ENCODE measurements around the gene IKZF1.

The IKZF1 gene

GRCh38 chr7:50393547-50394252, 89.2 kb downstream of the IKZF1 start:
- no peak for DNase-seq
- Histone ChIP-seq H3K14ac (ENCODE audit: low read length) (no peak overlapping the region), H2AFZ (ENCODE audit: insufficient read depth, low read length, poor library complexity) (no peak overlapping the region), H2AK5ac (ENCODE audit: low read length) (no peak overlapping the region), H3K18ac (ENCODE audit: low read length) (no peak overlapping the region), H2BK120ac (ENCODE audit: insufficient read depth, low read length, poor library complexity) (no peak overlapping the region), H3K23ac (ENCODE audit: low read length) (no peak overlapping the region), H3K27ac (ENCODE audit: low read depth, low read length) (no peak overlapping the region), H4K8ac (ENCODE audit: low read depth, low read length) (no peak overlapping the region), H3K9me3 (ENCODE audit: insufficient read depth, low read depth, low read length) (no peaks in the 10 kb centered on the region), H3K4ac (ENCODE audit: low read depth, low read length) (no peak overlapping the region), H2BK12ac (ENCODE audit: low read length) (no peak overlapping the region), H3K79me1 (ENCODE audit: low read length) (no peaks in the 10 kb centered on the region), H3K36me3 (ENCODE audit: control insufficient read depth in 1 of 2, insufficient read depth in 2 of 2, low read length in 2 of 2) (no peaks in the 10 kb centered on the region), H4K12ac (ENCODE audit: low read depth, low read length) (no peak overlapping the region), H4K91ac (ENCODE audit: low read depth, low read length) (no peak overlapping the region), H3K4me3 (ENCODE audit: low read depth, low read length) (no peak overlapping the region), H3K79me2 (ENCODE audit: control insufficient read depth, insufficient read depth, low read length, poor library complexity) (no peaks in the 10 kb centered on the region), H3K4me2 (ENCODE audit: low read length) (no peak overlapping the region), H3K4me1 (ENCODE audit: control insufficient read depth in 1 of 2, insufficient read depth in 2 of 2, low read length in 2 of 2) (no peaks in the 10 kb centered on the region), H3K27me3 (ENCODE audit: insufficient read depth, low read length) (no peaks in the 10 kb centered on the region), H2BK5ac (ENCODE audit: low read depth, low read length, poor library complexity) (no peak overlapping the region), H3K9ac (ENCODE audit: low read length) (no peak overlapping the region)
- no CpG with 5 or more reads among the region's 9 CpGs for WGBS (ENCODE audit: extremely low coverage, insufficient coverage, insufficient read length)

- Histone ChIP-seq H3K9me3 (ENCODE audit: insufficient read depth, low read depth, low read length) (no peaks in the 10 kb centered on the region), H2AFZ (ENCODE audit: insufficient read depth, low read length, poor library complexity) (no peak overlapping the region), H3K27me3 (ENCODE audit: insufficient read depth, low read length) (no peaks in the 10 kb centered on the region), H3K27ac (ENCODE audit: low read depth, low read length) (no peak overlapping the region), H3K4ac (ENCODE audit: low read depth, low read length) (no peak overlapping the region), H2BK12ac (ENCODE audit: low read length) (no peak overlapping the region), H4K91ac (ENCODE audit: low read depth, low read length) (no peak overlapping the region), H3K9ac (ENCODE audit: low read length) (no peak overlapping the region), H3K4me1 (ENCODE audit: control insufficient read depth in 1 of 2, insufficient read depth in 2 of 2, low read length in 2 of 2) (no peaks in the 10 kb centered on the region), H3K14ac (ENCODE audit: low read length) (no peak overlapping the region), H2BK120ac (ENCODE audit: insufficient read depth, low read length, poor library complexity) (no peak overlapping the region), H3K4me2 (ENCODE audit: low read length) (no peak overlapping the region), H3K79me1 (ENCODE audit: low read length) (no peaks in the 10 kb centered on the region), H4K12ac (ENCODE audit: low read depth, low read length) (no peak overlapping the region), H3K23ac (ENCODE audit: low read length) (no peak overlapping the region), H2BK5ac (ENCODE audit: low read depth, low read length, poor library complexity) (no peak overlapping the region), H2AK5ac (ENCODE audit: low read length) (no peak overlapping the region), H3K36me3 (ENCODE audit: control insufficient read depth in 1 of 2, insufficient read depth in 2 of 2, low read length in 2 of 2) (no peaks in the 10 kb centered on the region), H3K79me2 (ENCODE audit: control insufficient read depth, insufficient read depth, low read length, poor library complexity) (no peaks in the 10 kb centered on the region), H4K8ac (ENCODE audit: low read depth, low read length) (no peak overlapping the region), H3K18ac (ENCODE audit: low read length) (no peak overlapping the region), H3K4me3 (ENCODE audit: low read depth, low read length) (no peak overlapping the region)
- WGBS (ENCODE audit: extremely low coverage, insufficient coverage, insufficient read length): no CpG with 5 or more reads among the region's 1 CpG
- DNase-seq: no peak
Measured at GRCh38 chr7:50394315-50394714, 89.8 kb downstream of the IKZF1 start.

- no peak overlapping the region for H2BK5ac ChIP-seq (ENCODE audit: low read depth, low read length, poor library complexity)
- no peak overlapping the region for H3K4ac ChIP-seq (ENCODE audit: low read depth, low read length)
- H3K4me3 ChIP-seq (ENCODE audit: low read depth, low read length): no peak overlapping the region
- no peak overlapping the region for H2AK5ac ChIP-seq (ENCODE audit: low read length)
- no CpG with 5 or more reads among the region's 2 CpGs for WGBS (ENCODE audit: extremely low coverage, insufficient coverage, insufficient read length)
- H3K14ac ChIP-seq (ENCODE audit: low read length): no peak overlapping the region
- no peak overlapping the region for H2BK120ac ChIP-seq (ENCODE audit: insufficient read depth, low read length, poor library complexity)
- no peak overlapping the region for H3K4me2 ChIP-seq (ENCODE audit: low read length)
- no peak overlapping the region for H4K91ac ChIP-seq (ENCODE audit: low read depth, low read length)
- no peak overlapping the region for H4K8ac ChIP-seq (ENCODE audit: low read depth, low read length)
- no peak overlapping the region for H2AFZ ChIP-seq (ENCODE audit: insufficient read depth, low read length, poor library complexity)
- H3K27ac ChIP-seq (ENCODE audit: low read depth, low read length): no peak overlapping the region
- no peak overlapping the region for H3K9ac ChIP-seq (ENCODE audit: low read length)
- no peaks in the 10 kb centered on the region for H3K9me3 ChIP-seq (ENCODE audit: insufficient read depth, low read depth, low read length)
- no peaks in the 10 kb centered on the region for H3K4me1 ChIP-seq (ENCODE audit: control insufficient read depth in 1 of 2, insufficient read depth in 2 of 2, low read length in 2 of 2)
- DNase-seq: no peak
- H4K12ac ChIP-seq (ENCODE audit: low read depth, low read length): no peak overlapping the region
- no peaks in the 10 kb centered on the region for H3K27me3 ChIP-seq (ENCODE audit: insufficient read depth, low read length)
- no peaks in the 10 kb centered on the region for H3K79me1 ChIP-seq (ENCODE audit: low read length)
- H3K18ac ChIP-seq (ENCODE audit: low read length): no peak overlapping the region
- H2BK12ac ChIP-seq (ENCODE audit: low read length): no peak overlapping the region
- no peaks in the 10 kb centered on the region for H3K79me2 ChIP-seq (ENCODE audit: control insufficient read depth, insufficient read depth, low read length, poor library complexity)
- no peaks in the 10 kb centered on the region for H3K36me3 ChIP-seq (ENCODE audit: control insufficient read depth in 1 of 2, insufficient read depth in 2 of 2, low read length in 2 of 2)
- no peak overlapping the region for H3K23ac ChIP-seq (ENCODE audit: low read length)
Measured at GRCh38 chr7:50396856-50397255, 92.3 kb downstream of the IKZF1 start.

GRCh38 chr7:50397320-50397970, 92.9 kb downstream of the IKZF1 start:
- WGBS (ENCODE audit: extremely low coverage, insufficient coverage, insufficient read length): no CpG with 5 or more reads among the region's 2 CpGs
- Histone ChIP-seq H4K91ac (ENCODE audit: low read depth, low read length) (no peak overlapping the region), H3K9me3 (ENCODE audit: insufficient read depth, low read depth, low read length) (no peaks in the 10 kb centered on the region), H3K36me3 (ENCODE audit: control insufficient read depth in 1 of 2, insufficient read depth in 2 of 2, low read length in 2 of 2) (no peaks in the 10 kb centered on the region), H3K23ac (ENCODE audit: low read length) (no peak overlapping the region), H3K14ac (ENCODE audit: low read length) (no peak overlapping the region), H2BK120ac (ENCODE audit: insufficient read depth, low read length, poor library complexity) (no peak overlapping the region), H4K12ac (ENCODE audit: low read depth, low read length) (no peak overlapping the region), H3K18ac (ENCODE audit: low read length) (no peak overlapping the region), H3K4ac (ENCODE audit: low read depth, low read length) (no peak overlapping the region), H3K9ac (ENCODE audit: low read length) (no peak overlapping the region), H4K8ac (ENCODE audit: low read depth, low read length) (no peak overlapping the region), H2BK12ac (ENCODE audit: low read length) (no peak overlapping the region), H3K27me3 (ENCODE audit: insufficient read depth, low read length) (no peaks in the 10 kb centered on the region), H3K4me3 (ENCODE audit: low read depth, low read length) (no peak overlapping the region), H2BK5ac (ENCODE audit: low read depth, low read length, poor library complexity) (no peak overlapping the region), H2AK5ac (ENCODE audit: low read length) (no peak overlapping the region), H2AFZ (ENCODE audit: insufficient read depth, low read length, poor library complexity) (no peak overlapping the region), H3K4me2 (ENCODE audit: low read length) (no peak overlapping the region), H3K79me2 (ENCODE audit: control insufficient read depth, insufficient read depth, low read length, poor library complexity) (no peaks in the 10 kb centered on the region), H3K4me1 (ENCODE audit: control insufficient read depth in 1 of 2, insufficient read depth in 2 of 2, low read length in 2 of 2) (no peaks in the 10 kb centered on the region), H3K79me1 (ENCODE audit: low read length) (no peaks in the 10 kb centered on the region), H3K27ac (ENCODE audit: low read depth, low read length) (no peak overlapping the region)
- DNase-seq: no peak

Measured in trophoblast cell (in vitro differentiated cells and primary cell).